Measurements from ENCODE around the gene NDUFV1.
"Not testable (repeated sequence)": the region's sequence is repeated elsewhere in the genome, so short reads cannot be mapped to it uniquely, and the experiment has no call there.

The NDUFV1 gene

DNA sequence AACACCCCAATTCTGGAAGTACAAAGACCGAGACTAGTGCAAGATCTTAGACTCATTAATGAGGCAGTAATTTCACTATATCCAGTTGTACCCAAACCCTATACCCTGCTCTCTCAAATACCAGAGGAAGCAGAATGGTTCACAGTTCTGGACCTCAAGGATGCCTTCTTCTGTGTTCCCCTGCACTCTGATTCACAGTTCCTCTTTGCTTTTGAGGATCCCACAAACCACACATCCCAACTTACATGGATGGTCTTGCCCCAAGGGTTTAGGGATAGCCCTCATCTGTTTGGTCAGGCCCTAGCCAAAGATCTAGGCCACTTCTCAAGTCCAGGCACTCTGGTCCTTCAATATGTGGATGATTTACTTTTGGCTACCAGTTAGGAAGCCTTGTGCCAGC lies 17.1 kb downstream of the NDUFV1 start:
- WGBS, 2 donors (ENCODE audit: extremely low coverage in 2 of 2, insufficient read length in 2 of 2, insufficient replicate concordance in 1 of 2), result no CpG with 5 or more reads among the region's 1 CpG
- not testable (repeated sequence) for H3K9ac ChIP-seq (ENCODE audit: low read depth, low read length, poor library complexity); H3K18ac ChIP-seq (ENCODE audit: low read length); H3K4me1 ChIP-seq (ENCODE audit: control insufficient read depth in 2 of 2, insufficient read depth in 1 of 2, low read depth in 1 of 2, low read length in 2 of 2); DNase-seq (ENCODE audit: low spot score); H3K9me3 ChIP-seq (replicated peaks in 1 of 2; ENCODE audit: control insufficient read depth in 2 of 2, insufficient read depth in 1 of 2, low read depth in 1 of 2, low read length in 2 of 2); H3K36me3 ChIP-seq (replicated peaks in 1 of 2; ENCODE audit: control insufficient read depth in 2 of 2, insufficient read depth in 2 of 2, low read length in 2 of 2); H2BK12ac ChIP-seq (ENCODE audit: low read length); H3K4ac ChIP-seq (ENCODE audit: low read length); H2AK5ac ChIP-seq (ENCODE audit: low read depth, low read length); H3K14ac ChIP-seq (ENCODE audit: low read length); H2AFZ ChIP-seq (ENCODE audit: low read length); H2BK120ac ChIP-seq (ENCODE audit: low read depth, low read length); H3K23ac ChIP-seq (ENCODE audit: low read depth, low read length, poor library complexity); H3K79me1 ChIP-seq (ENCODE audit: low read depth, low read length); H2BK5ac ChIP-seq (ENCODE audit: low read length); H4K91ac ChIP-seq (ENCODE audit: low read depth, low read length, poor library complexity); H4K8ac ChIP-seq (ENCODE audit: low read depth, low read length); H3K4me2 ChIP-seq (ENCODE audit: insufficient read depth, low read length, poor library complexity, severe bottlenecking); H3K4me3 ChIP-seq (ENCODE audit: low read length in 2 of 2); H2BK15ac ChIP-seq (ENCODE audit: low read length); H3K27me3 ChIP-seq (ENCODE audit: control insufficient read depth in 3 of 3, insufficient read depth in 3 of 3, low read depth in 1 of 3, low read length in 3 of 3); H3K27ac ChIP-seq (replicated peaks; ENCODE audit: low read length)

GRCh38 chr11:67626131-67626833 lies 19.5 kb downstream of the NDUFV1 start:
- not testable (repeated sequence) for H2BK12ac ChIP-seq (ENCODE audit: low read length); H2BK15ac ChIP-seq (ENCODE audit: low read length); H3K23ac ChIP-seq (ENCODE audit: low read depth, low read length, poor library complexity); H3K4ac ChIP-seq (ENCODE audit: low read length); H3K18ac ChIP-seq (ENCODE audit: low read length); H2BK120ac ChIP-seq (ENCODE audit: low read depth, low read length); H3K27ac ChIP-seq (replicated peaks; ENCODE audit: low read length); H3K4me1 ChIP-seq (ENCODE audit: control insufficient read depth in 2 of 2, insufficient read depth in 1 of 2, low read depth in 1 of 2, low read length in 2 of 2); H3K36me3 ChIP-seq (replicated peaks in 1 of 2; ENCODE audit: control insufficient read depth in 2 of 2, insufficient read depth in 2 of 2, low read length in 2 of 2); H3K14ac ChIP-seq (ENCODE audit: low read length); H4K8ac ChIP-seq (ENCODE audit: low read depth, low read length); H3K9ac ChIP-seq (ENCODE audit: low read depth, low read length, poor library complexity); H4K91ac ChIP-seq (ENCODE audit: low read depth, low read length, poor library complexity); H3K4me2 ChIP-seq (ENCODE audit: insufficient read depth, low read length, poor library complexity, severe bottlenecking); H3K79me1 ChIP-seq (ENCODE audit: low read depth, low read length); H3K27me3 ChIP-seq (ENCODE audit: control insufficient read depth in 3 of 3, insufficient read depth in 3 of 3, low read depth in 1 of 3, low read length in 3 of 3); H2AK5ac ChIP-seq (ENCODE audit: low read depth, low read length); DNase-seq (ENCODE audit: low spot score); H2AFZ ChIP-seq (ENCODE audit: low read length); H2BK5ac ChIP-seq (ENCODE audit: low read length); H3K9me3 ChIP-seq (replicated peaks in 1 of 2; ENCODE audit: control insufficient read depth in 2 of 2, insufficient read depth in 1 of 2, low read depth in 1 of 2, low read length in 2 of 2); H3K4me3 ChIP-seq (ENCODE audit: low read length in 2 of 2)
- no CpG with 5 or more reads among the region's 10 CpGs for WGBS, 2 donors (ENCODE audit: extremely low coverage in 2 of 2, insufficient read length in 2 of 2, insufficient replicate concordance in 1 of 2)

GRCh38 chr11:67626970-67627369 lies 20.2 kb downstream of the NDUFV1 start:
- Histone ChIP-seq H3K27ac (replicated peaks; ENCODE audit: low read length) (peak overlapping the region; percentile 63), H3K9ac (ENCODE audit: low read depth, low read length, poor library complexity) (peak overlapping the region; percentile 70), H3K4me1 (ENCODE audit: control insufficient read depth in 2 of 2, insufficient read depth in 1 of 2, low read depth in 1 of 2, low read length in 2 of 2) (peaks cover 8 to 11% of the 10 kb centered on the region in 2 donors), H3K9me3 (replicated peaks in 1 of 2; ENCODE audit: control insufficient read depth in 2 of 2, insufficient read depth in 1 of 2, low read depth in 1 of 2, low read length in 2 of 2) (no peaks in the 10 kb centered on the region), H3K18ac (ENCODE audit: low read length) (no peak overlapping the region), H3K79me1 (ENCODE audit: low read depth, low read length) (no peaks in the 10 kb centered on the region), H3K4ac (ENCODE audit: low read length) (no peak overlapping the region), H3K14ac (ENCODE audit: low read length) (no peak overlapping the region), H2BK15ac (ENCODE audit: low read length) (no peak overlapping the region), H3K27me3 (ENCODE audit: control insufficient read depth in 3 of 3, insufficient read depth in 3 of 3, low read depth in 1 of 3, low read length in 3 of 3) (no peaks in the 10 kb centered on the region), H2BK120ac (ENCODE audit: low read depth, low read length) (no peak overlapping the region), H2AFZ (ENCODE audit: low read length) (no peak overlapping the region), H2AK5ac (ENCODE audit: low read depth, low read length) (no peak overlapping the region), H4K8ac (ENCODE audit: low read depth, low read length) (no peak overlapping the region), H3K4me2 (ENCODE audit: insufficient read depth, low read length, poor library complexity, severe bottlenecking) (no peak overlapping the region), H4K91ac (ENCODE audit: low read depth, low read length, poor library complexity) (no peak overlapping the region), H3K23ac (ENCODE audit: low read depth, low read length, poor library complexity) (no peak overlapping the region), H2BK12ac (ENCODE audit: low read length) (no peak overlapping the region), H3K4me3 (ENCODE audit: low read length in 2 of 2) (no peak overlapping the region), H2BK5ac (ENCODE audit: low read length) (no peak overlapping the region), H3K36me3 (replicated peaks in 1 of 2; ENCODE audit: control insufficient read depth in 2 of 2, insufficient read depth in 2 of 2, low read length in 2 of 2) (peaks cover 5% of the 10 kb centered on the region in 2 donors)
- DNase-seq (ENCODE audit: low spot score), result no peak
- WGBS, 2 donors (ENCODE audit: extremely low coverage in 2 of 2, insufficient read length in 2 of 2, insufficient replicate concordance in 1 of 2), result no CpG with 5 or more reads among the region's 10 CpGs

DNA sequence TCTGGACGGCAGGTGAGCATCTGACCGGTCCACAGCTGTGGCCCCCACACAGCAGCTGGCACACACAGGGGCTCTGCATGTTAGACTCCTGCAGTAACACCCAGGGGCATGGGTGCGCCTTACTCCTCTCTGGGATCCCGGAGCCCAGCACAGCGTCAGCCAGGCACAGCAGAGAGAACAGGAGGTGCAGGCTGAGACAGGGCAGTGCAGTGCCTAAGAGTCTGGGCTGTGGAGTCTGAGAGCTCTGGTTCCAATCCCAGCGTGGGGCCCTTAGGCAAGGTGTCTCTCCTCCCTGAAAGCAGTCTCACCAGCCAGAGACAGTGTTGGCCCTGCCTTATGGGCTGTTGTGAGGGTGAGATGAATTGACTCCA lies 20.7 kb downstream of the NDUFV1 start:
- Histone ChIP-seq H3K9me3 (replicated peaks in 1 of 2; ENCODE audit: control insufficient read depth in 2 of 2, insufficient read depth in 1 of 2, low read depth in 1 of 2, low read length in 2 of 2) (no peaks in the 10 kb centered on the region), H3K9ac (ENCODE audit: low read depth, low read length, poor library complexity) (no peak overlapping the region), H2BK120ac (ENCODE audit: low read depth, low read length) (no peak overlapping the region), H3K4me1 (ENCODE audit: control insufficient read depth in 2 of 2, insufficient read depth in 1 of 2, low read depth in 1 of 2, low read length in 2 of 2) (peaks cover 8 to 16% of the 10 kb centered on the region in 2 donors), H3K4me2 (ENCODE audit: insufficient read depth, low read length, poor library complexity, severe bottlenecking) (no peak overlapping the region), H2BK12ac (ENCODE audit: low read length) (peak overlapping the region; percentile 84), H3K23ac (ENCODE audit: low read depth, low read length, poor library complexity) (peak overlapping the region; percentile 89), H4K8ac (ENCODE audit: low read depth, low read length) (no peak overlapping the region), H3K79me1 (ENCODE audit: low read depth, low read length) (no peaks in the 10 kb centered on the region), H3K27ac (replicated peaks; ENCODE audit: low read length) (peak overlapping the region; percentile 63), H3K4ac (ENCODE audit: low read length) (no peak overlapping the region), H4K91ac (ENCODE audit: low read depth, low read length, poor library complexity) (no peak overlapping the region), H2BK15ac (ENCODE audit: low read length) (no peak overlapping the region), H3K18ac (ENCODE audit: low read length) (peak overlapping the region; percentile 13), H3K36me3 (replicated peaks in 1 of 2; ENCODE audit: control insufficient read depth in 2 of 2, insufficient read depth in 2 of 2, low read length in 2 of 2) (peaks cover 5% of the 10 kb centered on the region in 2 donors), H2BK5ac (ENCODE audit: low read length) (no peak overlapping the region), H3K14ac (ENCODE audit: low read length) (no peak overlapping the region), H2AK5ac (ENCODE audit: low read depth, low read length) (peak overlapping the region; percentile 75), H3K27me3 (ENCODE audit: control insufficient read depth in 3 of 3, insufficient read depth in 3 of 3, low read depth in 1 of 3, low read length in 3 of 3) (no peaks in the 10 kb centered on the region), H2AFZ (ENCODE audit: low read length) (no peak overlapping the region), H3K4me3 (ENCODE audit: low read length in 2 of 2) (no peak overlapping the region)
- WGBS, 2 donors (ENCODE audit: extremely low coverage in 2 of 2, insufficient read length in 2 of 2, insufficient replicate concordance in 1 of 2), result no CpG with 5 or more reads among the region's 6 CpGs
- DNase-seq (ENCODE audit: low spot score), result no peak
